Left ventricle myocardium inferior (tissue), 1 donor: ENCODE data around the gene AATF. TPM values are rescaled to one million over a fixed set of nuclear protein-coding genes. Genes with fewer than 3 reads are reported as not detected.

Experiments
- DNase-seq: peaks from one replicate; pipeline ENCODE4 v3.0.0-alpha.2; 2020
- H3K27ac ChIP-seq: fragments of 200-600 bp; replicated peaks from 2 replicates; pipeline ENCODE4 v1.8.0; 2021
- H3K27me3 ChIP-seq: fragments of 200-600 bp; 2 replicates; pipeline ENCODE4 v1.8.0; 2021; ENCODE audit warnings: low read depth
- H3K36me3 ChIP-seq: fragments of 200-600 bp; 2 replicates; pipeline ENCODE4 v1.8.0; 2021
- H3K4me1 ChIP-seq: fragments of 200-600 bp; 2 replicates; pipeline ENCODE4 v1.8.0; 2021
- H3K4me3 ChIP-seq: fragments of 200-600 bp; 2 replicates; pipeline ENCODE4 v1.8.0; 2021; ENCODE audit warnings: mild to moderate bottlenecking, moderate library complexity
- H3K9me3 ChIP-seq: fragments of 200-600 bp; replicated peaks from 2 replicates; pipeline ENCODE4 v1.8.0; 2021
- CTCF ChIP-seq: fragments of 200-600 bp; IDR thresholded peaks from 2 replicates; pipeline ENCODE4 v1.8.0; 2021; ENCODE audit warnings: antibody characterized with exemption, mild to moderate bottlenecking, borderline replicate concordance
- intact Hi-C: fragments of 100-400 bp; cut with micrococcal nuclease; formaldehyde crosslinking; loops from one replicate; pipeline ENCODE4 v1.11.0; 2022
- total RNA-seq: library from RNA; stranded (reverse); fragmentation: NEBNext Ultra II Directional; extraction: Animal tissue kit (Norgen Biotek cat#: 25700); gene quantifications from one replicate; pipeline ENCODE4 v1.2.1, GENCODE V29; 2021
- donor health status: DM: no; HTN: yes; CAD: no; lungs with severe emphysema.

Gene AATF
- total RNA-seq, 1 donor from 2014 or later, result 24.2 TPM

GRCh38 chr17:36940313-36941264 is 8.2 kb upstream of the AATF start:
- no peak for DNase-seq
- no peak for TF ChIP-seq CTCF
- peaks cover 100% of the 10 kb centered on the region for H3K27me3 ChIP-seq
- peaks cover 59% of the 10 kb centered on the region for H3K4me1 ChIP-seq
- H3K4me3 ChIP-seq, result no peak overlapping the region
- intact Hi-C loops, result no loop called here
- H3K27ac ChIP-seq, result no peak overlapping the region
- H3K36me3 ChIP-seq, result no peaks in the 10 kb centered on the region
- no peaks in the 10 kb centered on the region for H3K9me3 ChIP-seq

GRCh38 chr17:36941265-36942010 is 7.3 kb upstream of the AATF start:
- intact Hi-C loops, result no loop called here
- H3K9me3 ChIP-seq, result no peaks in the 10 kb centered on the region
- no peaks in the 10 kb centered on the region for H3K36me3 ChIP-seq
- peak overlapping the region; percentile 54 for H3K4me3 ChIP-seq
- peaks cover 100% of the 10 kb centered on the region for H3K27me3 ChIP-seq
- no peak for TF ChIP-seq CTCF
- DNase-seq, result no peak
- H3K27ac ChIP-seq, result no peak overlapping the region
- H3K4me1 ChIP-seq, result peaks cover 50% of the 10 kb centered on the region

- TF ChIP-seq CTCF, result no peak
- DNase-seq, result no peak
- no peaks in the 10 kb centered on the region for H3K36me3 ChIP-seq
- H3K27me3 ChIP-seq, result peaks cover 100% of the 10 kb centered on the region
- H3K27ac ChIP-seq, result no peak overlapping the region
- H3K9me3 ChIP-seq, result no peaks in the 10 kb centered on the region
- H3K4me3 ChIP-seq, result peak overlapping the region; percentile 54
- intact Hi-C loops, result no loop called here
- peaks cover 44% of the 10 kb centered on the region for H3K4me1 ChIP-seq
These were observed 6.6 kb upstream of the AATF start for GRCh38 chr17:36942019-36942599.

- peak overlapping the region; percentile 54 for H3K4me3 ChIP-seq
- intact Hi-C loops, result no loop called here
These were observed 6.1 kb upstream of the AATF start for GRCh38 chr17:36942631-36943125.

More at GRCh38 chr17:36942631-36943125, 6.1 kb upstream of the AATF start:
- Histone ChIP-seq H3K9me3 (no peaks in the 10 kb centered on the region), H3K4me1 (peaks cover 39% of the 10 kb centered on the region), H3K36me3 (no peaks in the 10 kb centered on the region), H3K27me3 (peaks cover 100% of the 10 kb centered on the region), H3K27ac (no peak overlapping the region)
- no peak for DNase-seq
- no peak for TF ChIP-seq CTCF
